ENCODE results near the gene PRKN. TPM values are rescaled to one million over a fixed set of nuclear protein-coding genes. Genes with fewer than 3 reads are reported as not detected.

Gene PRKN
- total RNA-seq, 1 experiment from 2014 or later: not detected

- Histone ChIP-seq H3K4me2 (no peak overlapping the region), H3K9me3 (ENCODE audit: insufficient read depth, low read depth) (no peaks in the 10 kb centered on the region), H3K27me3 (ENCODE audit: insufficient read depth, low read depth) (0 out of 2 replicates have a peak, but pooled peaks cover 7% of the 10 kb centered on the region), H3K9me2 (ENCODE audit: insufficient read depth) (no peaks in the 10 kb centered on the region; the same call in 1 of the 2 replicates), H3K27ac (no peak overlapping the region), H2AFZ (no peak overlapping the region), H3K4me3 (no peak overlapping the region), H4K20me1 (ENCODE audit: insufficient read depth) (no peaks in the 10 kb centered on the region), H3K79me2 (ENCODE audit: low read depth) (no peaks in the 10 kb centered on the region), H3F3A (ENCODE audit: insufficient read depth, low read depth) (no peaks in the 10 kb centered on the region), H3K4me1 (replicated peaks; ENCODE audit: insufficient read depth) (no peaks in the 10 kb centered on the region), H3K36me3 (ENCODE audit: low read depth) (no peaks in the 10 kb centered on the region)
- intact Hi-C loops (cut with micrococcal nuclease; ENCODE audit: unreplicated experiment): no loop called here
- CTCF ChIA-PET: no interaction called here
- TF ChIP-seq CTCF (conservative IDR thresholded peaks at IDR 0.05): no peak
- TF ChIP-seq EZH2 (IDR thresholded peaks at IDR 0.05; ENCODE audit: low read depth): no peak
- POLR2A ChIA-PET (ENCODE audit: unreplicated experiment): no interaction called here
- DNase-seq: no peak
- no TSS peak for BruUV-seq (replicated peaks)
Observed at GRCh38 chr6:162702446-162702845, 25.1 kb downstream of the PRKN start.

GRCh38 chr6:162701551-162701950, 26.0 kb downstream of the PRKN start:
- Histone ChIP-seq H3K4me1 (replicated peaks; ENCODE audit: insufficient read depth) (no peaks in the 10 kb centered on the region), H3K9me3 (ENCODE audit: insufficient read depth, low read depth) (no peaks in the 10 kb centered on the region), H3K27me3 (ENCODE audit: insufficient read depth, low read depth) (0 out of 2 replicates have a peak, but pooled peaks cover 7% of the 10 kb centered on the region), H3K9me2 (ENCODE audit: insufficient read depth) (no peaks in the 10 kb centered on the region; the same call in 1 of the 2 replicates), H3K4me3 (no peak overlapping the region), H3K79me2 (ENCODE audit: low read depth) (no peaks in the 10 kb centered on the region), H2AFZ (no peak overlapping the region), H3K36me3 (ENCODE audit: low read depth) (no peaks in the 10 kb centered on the region), H3K27ac (no peak overlapping the region), H4K20me1 (ENCODE audit: insufficient read depth) (no peaks in the 10 kb centered on the region), H3K4me2 (no peak overlapping the region), H3F3A (ENCODE audit: insufficient read depth, low read depth) (no peaks in the 10 kb centered on the region)
- ChIA-PET POLR2A (ENCODE audit: unreplicated experiment) (no interaction called here), CTCF (no interaction called here)
- TF ChIP-seq CTCF (conservative IDR thresholded peaks at IDR 0.05) (no peak), EZH2 (IDR thresholded peaks at IDR 0.05; ENCODE audit: low read depth) (no peak)
- DNase-seq: no peak
- intact Hi-C loops (cut with micrococcal nuclease; ENCODE audit: unreplicated experiment): no loop called here
- no TSS peak for BruUV-seq (replicated peaks)

GRCh38 chr6:162700966-162701365, 26.6 kb downstream of the PRKN start:
- no peak overlapping the region for H3K27ac ChIP-seq
- BruUV-seq (replicated peaks): no TSS peak
- H3K4me3 ChIP-seq: no peak overlapping the region
- no peaks in the 10 kb centered on the region for H3F3A ChIP-seq (ENCODE audit: insufficient read depth, low read depth)
- no peaks in the 10 kb centered on the region for H3K4me1 ChIP-seq (replicated peaks; ENCODE audit: insufficient read depth)
- ChIA-PET CTCF (no interaction called here), POLR2A (ENCODE audit: unreplicated experiment) (no interaction called here)
- intact Hi-C loops (cut with micrococcal nuclease; ENCODE audit: unreplicated experiment): no loop called here
- no peaks in the 10 kb centered on the region for H4K20me1 ChIP-seq (ENCODE audit: insufficient read depth)
- H3K36me3 ChIP-seq (ENCODE audit: low read depth): no peaks in the 10 kb centered on the region
- no peaks in the 10 kb centered on the region; the same call in 1 of the 2 replicates for H3K9me2 ChIP-seq (ENCODE audit: insufficient read depth)
- DNase-seq: no peak
- no peaks in the 10 kb centered on the region for H3K9me3 ChIP-seq (ENCODE audit: insufficient read depth, low read depth)
- no peak overlapping the region for H3K4me2 ChIP-seq
- no peak for TF ChIP-seq EZH2 (IDR thresholded peaks at IDR 0.05; ENCODE audit: low read depth)
- TF ChIP-seq CTCF (conservative IDR thresholded peaks at IDR 0.05): no peak
- no peak overlapping the region for H2AFZ ChIP-seq
- H3K27me3 ChIP-seq (ENCODE audit: insufficient read depth, low read depth): 0 out of 2 replicates have a peak, but pooled peaks cover 7% of the 10 kb centered on the region
- H3K79me2 ChIP-seq (ENCODE audit: low read depth): no peaks in the 10 kb centered on the region
